ENCODE data around the gene TLE1.

The TLE1 gene

DNA sequence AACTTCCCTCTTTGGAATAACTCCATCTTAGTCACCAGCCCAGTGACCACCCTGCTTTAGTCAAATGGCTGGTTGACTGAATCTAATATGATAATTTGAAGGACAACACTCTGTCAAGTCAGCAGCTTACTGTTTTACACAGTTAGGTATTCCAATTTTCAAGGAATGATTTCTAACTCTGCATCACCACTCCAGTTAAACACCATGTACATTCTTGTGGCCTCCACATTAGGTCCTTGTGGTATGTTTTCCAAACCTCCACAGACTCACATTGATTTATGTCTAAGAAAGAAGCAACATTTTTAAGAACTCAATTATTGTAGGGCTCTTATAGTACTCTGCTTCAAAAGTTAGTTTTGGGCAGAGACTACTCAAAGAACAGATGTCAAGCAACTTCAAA is 110.7 kb downstream of the TLE1 start:
- no peak for DNase-seq (ENCODE audit: low read depth in 2 of 2)

DNA sequence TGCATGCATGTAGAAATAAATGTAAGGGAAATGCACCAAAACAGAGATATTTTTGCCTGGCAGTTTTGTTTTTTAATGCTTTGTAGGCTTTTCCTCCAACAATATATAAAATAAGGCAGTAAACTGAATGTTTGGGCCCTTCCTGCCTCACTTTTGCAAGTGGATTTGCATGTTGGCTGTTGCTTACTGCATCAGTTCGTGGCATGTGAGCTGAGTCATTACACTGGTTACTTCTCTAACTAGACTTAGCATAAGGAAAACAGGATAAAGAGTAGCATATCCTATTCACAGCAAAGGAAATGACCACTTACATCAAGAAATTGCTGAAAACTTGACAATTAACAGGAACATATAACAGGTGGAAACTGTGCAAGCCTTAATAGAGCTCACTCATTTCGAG is 113.4 kb downstream of the TLE1 start:
- no peak for DNase-seq (ENCODE audit: low read depth in 2 of 2)

DNA sequence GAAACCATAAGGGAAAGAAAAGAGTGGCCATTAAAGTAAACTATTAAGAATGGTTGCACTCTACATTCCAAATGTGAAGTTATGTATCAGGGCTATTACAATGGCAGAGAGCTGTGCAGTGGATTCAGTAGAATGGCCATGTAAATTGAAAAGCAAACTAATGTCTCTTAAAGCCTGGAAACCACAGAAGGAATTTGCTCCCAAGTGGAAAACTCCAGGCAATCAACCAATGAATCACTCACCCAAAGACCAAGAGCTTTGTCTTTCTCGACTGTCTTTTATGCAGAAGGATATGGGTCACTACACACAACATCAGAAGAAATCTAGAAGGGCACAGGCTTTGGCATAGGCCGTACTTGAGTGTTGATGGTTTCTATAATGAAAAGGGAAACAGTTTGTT is 114.9 kb downstream of the TLE1 start:
- DNase-seq (ENCODE audit: low read depth in 2 of 2): no peak

DNA sequence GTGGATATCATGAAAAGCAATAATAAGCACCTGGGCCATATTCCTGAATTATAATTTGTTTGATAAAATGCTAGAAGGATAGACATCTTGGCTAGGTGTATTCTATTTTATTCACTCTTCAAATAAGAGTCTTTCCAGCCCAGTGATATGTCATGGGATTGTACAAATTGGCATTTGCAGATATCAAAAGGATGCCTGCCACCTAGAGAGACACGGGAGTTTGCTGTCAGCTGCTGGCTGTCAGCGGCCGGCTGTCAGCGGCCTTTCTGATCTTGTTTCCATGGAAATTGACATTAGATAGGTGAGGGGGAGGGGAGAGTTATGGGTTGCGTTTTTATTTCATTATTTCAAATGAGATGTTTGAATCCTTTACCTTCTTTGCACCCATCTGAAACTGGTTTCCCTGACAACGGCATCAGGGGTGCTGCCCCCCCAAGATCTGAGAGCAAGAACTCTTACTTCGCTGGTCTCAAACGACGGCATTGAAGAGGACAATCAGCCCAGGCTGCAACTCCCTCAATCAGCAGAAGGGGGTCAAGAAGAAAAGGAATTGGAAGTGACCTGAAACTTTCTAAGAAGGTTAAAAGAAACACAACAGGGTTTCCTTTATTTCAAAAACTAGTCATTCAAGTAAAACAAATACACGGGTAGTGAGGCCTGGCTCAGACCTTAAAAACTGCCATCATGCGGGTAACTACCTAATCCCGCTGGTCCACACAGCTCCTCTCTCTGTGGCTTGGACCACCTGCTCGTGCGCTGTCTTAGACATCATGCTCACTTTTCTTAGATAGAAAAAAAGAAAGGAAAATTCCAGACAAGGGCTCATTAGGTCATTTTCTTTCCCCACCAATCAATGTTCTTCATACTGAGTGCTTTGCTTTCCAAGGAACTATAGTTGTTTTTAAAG is 115.7 kb downstream of the TLE1 start:
- no peak for DNase-seq (ENCODE audit: low read depth in 2 of 2)

- no peak for DNase-seq (ENCODE audit: low read depth in 2 of 2)
Observed at GRCh38 chr9:81570083-81570482, 119.3 kb downstream of the TLE1 start.

DNA sequence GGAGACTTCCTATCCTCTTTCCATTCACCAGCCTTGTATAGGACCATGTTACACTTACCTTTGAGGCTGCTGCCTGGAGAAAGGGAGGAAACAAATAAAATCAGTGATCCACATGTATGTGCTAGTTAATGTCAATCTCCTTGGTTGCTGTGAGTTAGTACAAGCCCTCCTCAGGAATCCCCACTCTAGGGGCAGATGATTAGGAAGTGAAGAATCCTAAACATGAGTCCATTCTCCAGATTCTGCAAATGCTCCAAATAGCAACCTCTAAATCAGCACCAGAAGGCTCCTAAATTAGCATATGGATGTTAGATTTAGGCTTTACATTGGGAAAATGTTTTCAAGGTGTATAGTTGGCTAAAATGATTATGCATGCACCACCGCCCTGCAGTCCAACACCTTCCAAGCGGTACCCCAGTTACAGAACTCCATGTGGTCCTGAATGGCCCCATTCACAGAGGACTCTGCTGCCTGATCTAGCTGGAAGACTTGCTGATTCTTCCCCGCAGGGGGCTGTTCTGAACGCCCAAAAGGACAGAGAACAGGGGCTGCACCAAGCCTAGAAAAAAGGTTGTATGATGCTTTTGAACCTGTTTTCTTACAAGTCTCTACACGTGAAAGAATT is 123.2 kb downstream of the TLE1 start:
- DNase-seq (ENCODE audit: low read depth in 2 of 2): no peak

DNA sequence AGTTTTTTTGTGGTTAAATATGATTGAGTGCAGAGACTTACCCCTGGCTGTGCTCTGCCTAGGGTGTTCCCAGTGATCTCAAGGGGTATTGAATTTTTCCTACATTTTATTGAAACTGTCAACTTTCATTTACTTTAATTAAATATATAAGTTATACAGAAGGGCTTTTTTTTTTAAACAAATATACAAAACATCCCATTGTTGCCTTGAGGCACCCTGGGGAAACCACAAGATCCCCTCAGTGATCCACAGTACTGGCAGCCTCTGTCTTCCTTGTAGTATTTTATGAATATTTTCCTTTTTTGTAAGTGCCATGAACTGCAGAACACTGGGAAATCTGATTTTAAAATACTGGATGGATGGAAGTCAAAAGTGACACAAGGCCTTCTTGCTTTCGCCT is 123.7 kb downstream of the TLE1 start:
- no peak for DNase-seq (ENCODE audit: low read depth in 2 of 2)

- DNase-seq (ENCODE audit: low read depth in 2 of 2): no peak
Observed at GRCh38 chr9:81565144-81565543, 124.2 kb downstream of the TLE1 start.

DNA sequence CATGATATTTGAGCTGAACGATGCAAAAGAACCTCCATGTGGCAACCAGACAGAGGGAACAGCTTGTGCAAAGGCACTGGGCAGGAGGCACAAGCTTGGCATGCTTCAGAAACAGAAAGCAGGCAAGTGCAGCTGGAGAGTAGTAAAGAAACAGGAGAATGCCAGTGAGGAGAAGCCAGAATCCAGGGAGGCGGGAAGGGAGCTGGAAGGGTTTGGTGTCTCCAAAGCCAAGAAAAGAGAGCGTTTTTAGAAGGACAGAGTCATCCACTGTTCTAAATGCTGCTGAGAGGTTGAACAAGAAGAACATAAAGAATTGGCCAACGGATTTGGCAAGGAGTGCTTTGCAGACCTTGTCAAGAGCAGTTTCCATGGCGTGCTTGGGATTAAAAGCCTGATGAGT is 124.7 kb downstream of the TLE1 start:
- DNase-seq (ENCODE audit: low read depth in 2 of 2): no peak

DNA sequence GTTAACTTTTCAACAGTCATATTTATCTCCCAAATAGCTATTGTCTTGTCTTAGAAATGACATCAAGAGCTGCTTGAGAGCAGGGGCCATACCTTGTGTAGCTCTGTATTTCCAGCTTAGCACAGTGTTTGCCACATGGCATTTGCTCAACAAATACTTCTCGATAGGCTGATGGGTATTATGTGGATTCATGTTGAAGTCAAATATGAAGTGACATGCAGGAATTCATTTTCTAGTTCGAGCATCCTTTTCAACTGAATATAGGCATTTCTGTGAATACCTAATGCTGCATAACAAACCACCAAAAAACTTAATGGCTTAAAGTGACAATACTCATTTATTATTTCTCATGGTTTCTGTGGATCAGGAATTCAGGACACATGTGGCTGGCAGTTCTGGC is 125.6 kb downstream of the TLE1 start:
- no peak for DNase-seq (ENCODE audit: low read depth in 2 of 2)

GRCh38 chr9:81563020-81563407 is 126.3 kb downstream of the TLE1 start:
- no peak for DNase-seq (ENCODE audit: low read depth in 2 of 2)

DNA sequence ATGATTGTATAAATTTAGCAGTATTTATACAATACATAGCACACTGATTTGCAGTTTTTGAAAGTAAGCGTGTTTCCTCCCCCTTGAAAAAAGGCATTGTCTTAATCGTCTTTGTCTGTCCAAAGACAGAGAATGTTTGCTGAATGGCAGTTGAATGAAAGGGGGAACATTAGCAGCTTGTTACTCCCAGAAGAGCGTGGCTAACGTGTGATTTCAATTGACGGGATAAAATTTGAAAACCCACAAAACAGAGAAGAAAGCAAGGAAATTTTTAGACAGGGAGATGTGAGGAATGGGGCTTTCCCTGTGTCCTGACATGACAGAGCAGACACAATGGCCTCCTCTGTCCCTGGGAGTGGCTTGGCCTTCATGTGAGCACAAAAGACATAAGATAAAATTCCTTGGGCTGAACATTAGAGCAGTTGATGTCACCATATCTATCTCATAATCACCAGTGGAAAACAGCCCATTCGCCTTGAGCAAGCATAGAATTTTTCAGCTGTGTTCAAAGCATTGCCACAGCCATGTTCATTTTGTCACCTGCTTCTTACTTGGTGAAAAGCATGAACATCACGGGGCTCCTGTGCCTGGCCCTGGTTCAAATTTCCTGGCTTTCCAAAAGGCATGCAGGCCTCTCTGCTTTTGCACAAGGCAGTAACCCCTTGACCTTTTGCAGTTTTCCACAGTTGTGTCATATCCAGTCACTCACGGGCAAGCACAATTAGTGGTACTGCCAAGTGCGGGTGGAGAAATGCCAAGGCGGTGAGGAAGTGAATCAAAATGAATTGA is 126.9 kb downstream of the TLE1 start:
- DNase-seq (ENCODE audit: low read depth in 2 of 2): no peak

DNA sequence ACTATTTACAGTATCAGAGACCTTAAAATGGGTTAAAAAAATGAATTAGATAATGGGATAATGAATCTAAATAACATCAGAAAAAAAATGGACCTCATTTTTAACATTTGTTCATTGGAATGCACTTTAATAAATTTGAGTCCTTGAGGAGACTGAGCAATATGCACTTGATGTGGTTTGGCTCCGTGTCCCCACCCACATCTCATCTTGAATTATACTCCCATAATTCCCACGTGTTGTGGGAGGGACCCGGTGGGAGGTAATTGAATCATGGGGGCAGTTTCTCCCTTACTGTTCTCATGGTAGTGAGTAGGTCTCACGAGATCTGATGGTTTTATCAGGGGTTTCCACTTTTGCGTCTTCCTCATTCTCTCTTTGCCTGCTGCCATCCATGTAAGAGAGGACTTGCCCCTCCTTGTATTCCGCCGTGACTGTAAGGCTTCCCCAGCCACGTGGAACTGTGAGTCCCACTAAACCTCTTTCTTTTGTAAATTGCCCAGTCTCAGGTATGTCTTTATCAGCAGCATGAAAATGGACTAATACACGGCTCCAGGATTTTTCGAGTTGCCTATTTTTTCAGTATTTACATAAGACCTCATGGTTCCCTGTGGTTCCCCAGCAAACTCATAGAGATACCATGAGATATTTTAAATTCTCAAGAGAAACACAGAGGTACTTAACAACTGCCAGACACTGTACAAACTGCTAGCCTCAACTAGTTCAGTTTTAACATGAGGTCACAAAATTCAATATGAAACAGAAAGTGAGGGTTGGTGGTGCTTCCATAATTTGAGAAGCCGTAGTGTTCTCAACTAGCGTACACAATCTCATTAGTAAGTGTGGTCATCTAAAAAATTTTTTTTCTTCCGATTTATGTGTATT is 128.3 kb downstream of the TLE1 start:
- DNase-seq (ENCODE audit: low read depth in 2 of 2): no peak

- no peak for DNase-seq (ENCODE audit: low read depth in 2 of 2)
Observed at GRCh38 chr9:81559709-81560108, 129.6 kb downstream of the TLE1 start.

DNA sequence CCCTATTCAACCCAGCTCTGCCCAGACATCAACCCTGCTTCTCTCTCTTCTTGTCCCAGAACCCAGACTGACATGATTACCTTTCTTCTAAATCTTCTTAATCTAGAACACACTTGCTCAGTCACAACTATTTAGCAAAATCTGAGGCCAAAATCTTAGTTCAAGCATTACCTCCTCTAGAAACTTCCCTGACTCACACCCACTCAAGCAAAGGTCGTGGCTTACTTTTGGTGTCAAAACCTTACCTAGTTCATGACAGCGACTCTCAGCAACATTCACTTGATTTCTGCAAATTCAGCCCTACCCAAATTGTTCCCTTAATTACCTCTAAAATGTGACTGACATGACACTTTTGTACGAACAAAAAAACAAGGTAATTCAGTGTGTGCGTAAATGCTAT is 130.2 kb downstream of the TLE1 start:
- no peak for DNase-seq (ENCODE audit: low read depth in 2 of 2)

DNA sequence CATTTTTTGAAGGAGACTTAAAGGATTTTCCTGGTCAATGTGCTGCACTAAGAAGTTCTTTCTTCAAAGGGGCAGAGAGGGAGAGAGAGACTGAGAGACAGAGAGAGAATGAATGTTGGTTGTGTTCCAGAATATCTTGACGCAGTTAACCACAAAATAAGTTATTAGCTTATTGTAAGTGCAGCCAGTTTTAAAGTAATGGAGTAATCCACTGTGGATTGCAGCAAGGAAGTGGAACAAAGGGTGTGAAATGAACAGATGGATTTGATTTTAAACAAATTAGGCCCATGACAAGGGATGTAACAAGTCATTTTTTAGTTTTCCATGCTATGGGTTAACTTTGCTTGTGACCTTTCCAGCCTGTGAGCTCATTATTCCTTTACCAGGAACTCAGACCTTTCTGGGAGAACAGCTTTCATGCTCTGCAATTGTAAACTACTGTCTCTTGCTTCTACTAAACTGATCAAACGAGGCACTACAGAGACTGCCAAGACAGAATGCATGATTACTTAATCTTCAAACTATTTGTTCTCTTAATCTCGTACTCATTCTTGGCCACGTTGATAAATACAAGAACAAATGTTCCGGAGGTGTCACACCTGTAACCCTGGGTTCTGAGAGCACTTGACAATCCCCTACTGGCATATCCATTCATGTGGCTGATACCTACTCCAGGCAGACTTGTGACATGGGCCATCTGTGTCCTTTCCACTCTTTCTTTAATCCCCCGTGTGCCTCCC is 131.1 kb downstream of the TLE1 start:
- no peak for DNase-seq (ENCODE audit: low read depth in 2 of 2)

DNA sequence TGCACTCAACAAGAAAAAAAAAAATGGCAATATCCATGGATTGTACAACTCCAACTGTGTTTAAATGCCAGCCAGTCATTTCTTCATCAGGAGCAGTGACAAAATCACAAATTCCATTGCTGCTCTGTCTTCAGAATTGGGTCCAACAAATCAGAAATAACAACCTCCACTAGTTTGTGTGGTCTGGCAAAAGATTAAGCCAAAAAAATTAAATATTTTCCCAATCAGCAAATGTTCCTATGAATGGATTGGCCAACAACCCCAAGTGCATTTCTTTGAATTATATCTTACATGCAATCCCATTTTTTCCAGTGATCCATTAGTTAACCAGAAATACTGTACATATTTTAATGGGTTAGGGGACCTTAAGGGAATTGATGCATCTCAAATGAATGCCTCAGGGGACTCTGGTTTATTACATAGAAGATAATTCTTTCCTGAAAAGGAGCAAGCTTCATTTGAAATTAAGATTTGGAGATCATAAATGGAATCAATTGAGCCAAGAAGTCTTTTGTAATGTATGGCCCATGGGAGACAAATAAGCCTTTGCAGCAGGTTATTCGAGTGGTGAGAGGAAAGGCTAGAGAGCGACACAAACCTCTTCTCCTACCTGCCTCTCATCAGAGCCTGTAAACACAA is 131.8 kb downstream of the TLE1 start:
- DNase-seq (ENCODE audit: low read depth in 2 of 2): no peak

DNA sequence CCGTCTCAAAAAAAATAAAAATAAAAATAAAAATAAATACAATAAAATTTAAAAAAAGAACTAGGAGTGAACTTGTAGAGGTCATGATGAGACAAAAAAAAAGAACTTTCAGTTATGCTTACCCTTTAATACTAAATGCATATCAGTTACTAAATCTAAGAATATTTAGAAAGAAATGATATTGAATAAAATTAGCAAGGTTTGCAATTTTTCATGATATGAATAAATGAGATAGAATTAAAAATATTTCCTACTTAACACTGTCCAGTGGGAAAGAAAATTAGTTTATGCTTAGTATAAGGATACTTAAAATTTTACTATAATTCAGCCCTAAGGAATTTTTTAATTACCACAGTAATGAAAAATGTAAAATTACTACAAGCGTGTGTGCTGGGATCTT is 132.4 kb downstream of the TLE1 start:
- no peak for DNase-seq (ENCODE audit: low read depth in 2 of 2)

DNA sequence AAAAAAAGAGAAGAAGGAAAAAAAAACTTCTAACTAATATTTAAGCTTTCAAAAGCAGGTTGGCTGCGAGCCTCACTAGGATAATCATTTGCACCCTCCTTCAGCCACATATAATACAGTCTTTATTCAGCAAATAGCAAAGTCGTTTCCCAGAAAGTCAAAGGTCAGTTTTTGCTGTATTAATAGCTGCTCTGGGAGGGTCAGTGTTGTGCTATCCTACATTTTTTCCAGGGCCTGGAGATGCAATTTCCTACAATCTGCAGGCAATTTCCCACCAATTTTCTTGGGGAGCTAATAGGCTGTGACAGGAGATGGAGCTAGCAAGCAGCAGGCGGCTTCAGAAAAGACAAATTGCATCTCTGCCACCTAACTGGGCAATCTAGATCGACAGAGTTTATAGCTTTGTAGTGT is 136.8 kb downstream of the TLE1 start:
- DNase-seq (ENCODE audit: low read depth in 2 of 2): no peak

- DNase-seq (ENCODE audit: low read depth in 2 of 2): no peak
Observed at GRCh38 chr9:81550207-81550583, 139.2 kb downstream of the TLE1 start.

All from stimulated activated CD4-positive, alpha-beta T cell treated with anti-CD3 and anti-CD28 coated beads, Interleukin-15, amount 100 ng/mL, for 48 hours (primary cell).